ENCODE measurements around the gene CA11.
A peak's percentile ranks its signal among the peaks of the same experiment; 100 is the strongest.
"Not testable (repeated sequence)": the region's sequence is repeated elsewhere in the genome, so short reads cannot be mapped to it uniquely, and the experiment has no call there.

CA11 gene

DNA sequence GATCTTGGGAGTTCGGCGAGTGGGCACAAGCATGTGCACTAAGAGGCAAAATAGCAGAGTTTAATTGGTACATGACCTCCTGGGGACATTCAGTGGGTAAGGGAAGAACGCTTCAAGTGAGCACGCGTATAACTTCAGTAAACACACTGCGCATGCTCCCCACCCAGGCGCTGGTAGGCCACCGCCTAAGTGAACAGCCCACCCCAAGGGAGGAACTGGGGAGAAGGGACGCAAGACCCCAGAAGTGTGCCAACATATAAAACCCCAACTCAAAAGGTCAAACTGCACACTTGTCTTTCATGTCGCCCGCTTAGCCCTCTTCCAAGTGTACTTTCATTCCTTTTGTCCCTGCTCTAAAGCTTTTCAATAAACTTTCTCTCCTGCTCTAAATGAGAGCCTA lies 37.4 kb upstream of the CA11 start:
- no peak for TF ChIP-seq MAX (IDR thresholded peaks at IDR 0.05; ENCODE audit: low read depth, low read length)
- no peak for TF ChIP-seq MYC (IDR thresholded peaks at IDR 0.05; ENCODE audit: low read depth, low read length)
- TF ChIP-seq, protein P1, sequence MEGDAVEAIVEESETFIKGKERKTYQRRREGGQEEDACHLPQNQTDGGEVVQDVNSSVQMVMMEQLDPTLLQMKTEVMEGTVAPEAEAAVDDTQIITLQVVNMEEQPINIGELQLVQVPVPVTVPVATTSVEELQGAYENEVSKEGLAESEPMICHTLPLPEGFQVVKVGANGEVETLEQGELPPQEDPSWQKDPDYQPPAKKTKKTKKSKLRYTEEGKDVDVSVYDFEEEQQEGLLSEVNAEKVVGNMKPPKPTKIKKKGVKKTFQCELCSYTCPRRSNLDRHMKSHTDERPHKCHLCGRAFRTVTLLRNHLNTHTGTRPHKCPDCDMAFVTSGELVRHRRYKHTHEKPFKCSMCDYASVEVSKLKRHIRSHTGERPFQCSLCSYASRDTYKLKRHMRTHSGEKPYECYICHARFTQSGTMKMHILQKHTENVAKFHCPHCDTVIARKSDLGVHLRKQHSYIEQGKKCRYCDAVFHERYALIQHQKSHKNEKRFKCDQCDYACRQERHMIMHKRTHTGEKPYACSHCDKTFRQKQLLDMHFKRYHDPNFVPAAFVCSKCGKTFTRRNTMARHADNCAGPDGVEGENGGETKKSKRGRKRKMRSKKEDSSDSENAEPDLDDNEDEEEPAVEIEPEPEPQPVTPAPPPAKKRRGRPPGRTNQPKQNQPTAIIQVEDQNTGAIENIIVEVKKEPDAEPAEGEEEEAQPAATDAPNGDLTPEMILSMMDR (IDR thresholded peaks at IDR 0.05; ENCODE audit: low read depth, low read length): no peak
- TF ChIP-seq POLR2A (IDR thresholded peaks at IDR 0.05; ENCODE audit: extremely low read depth, insufficient read length): no peak

DNA sequence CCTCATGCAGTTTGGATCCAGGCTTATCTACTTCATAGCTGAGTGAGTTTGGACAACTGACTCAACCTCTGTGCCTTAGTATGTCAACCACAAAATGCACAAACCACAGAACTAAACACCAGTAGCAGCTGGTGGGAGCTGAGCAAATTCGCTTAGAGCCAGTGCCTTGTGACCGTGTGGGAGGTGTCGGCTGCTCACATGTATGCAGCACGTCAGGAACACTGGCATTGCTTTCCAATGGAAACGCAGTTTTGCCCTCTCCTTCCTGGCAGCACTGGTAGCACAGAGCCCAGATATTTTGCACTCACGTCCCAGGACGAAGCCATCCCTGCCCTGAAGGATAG lies 35.1 kb upstream of the CA11 start:
- peak; percentile 96 for DNase-seq (ENCODE audit: low read depth)
- TF ChIP-seq, protein P1 (IDR thresholded peaks at IDR 0.05; ENCODE audit: low read depth, low read length): no peak
- no peak for TF ChIP-seq POLR2A (IDR thresholded peaks at IDR 0.05; ENCODE audit: extremely low read depth, insufficient read length)
- peak; percentile 86 for TF ChIP-seq MYC (IDR thresholded peaks at IDR 0.05; ENCODE audit: low read depth, low read length)
- TF ChIP-seq MAX (IDR thresholded peaks at IDR 0.05; ENCODE audit: low read depth, low read length): peak; percentile 96
- H3K4me3 ChIP-seq (ENCODE audit: low read depth, low read length): no peak overlapping the region

More for the DNA sequence above, 37.4 kb upstream of the CA11 start:
- no peak overlapping the region for H3K4me3 ChIP-seq (ENCODE audit: low read depth, low read length)
- DNase-seq (ENCODE audit: low read depth): no peak

GRCh38 chr19:48680436-48681126 lies 34.6 kb upstream of the CA11 start:
- TF ChIP-seq POLR2A (IDR thresholded peaks at IDR 0.05; ENCODE audit: extremely low read depth, insufficient read length) (no peak), MYC (IDR thresholded peaks at IDR 0.05; ENCODE audit: low read depth, low read length) (no peak), MAX (IDR thresholded peaks at IDR 0.05; ENCODE audit: low read depth, low read length) (no peak)
- TF ChIP-seq, protein P1 (IDR thresholded peaks at IDR 0.05; ENCODE audit: low read depth, low read length): no peak
- H3K4me3 ChIP-seq (ENCODE audit: low read depth, low read length): no peak overlapping the region
- peak; percentile 50 for DNase-seq (ENCODE audit: low read depth)

- not testable (repeated sequence) for DNase-seq (ENCODE audit: low read depth); H3K4me3 ChIP-seq (ENCODE audit: low read depth, low read length)
Observed at GRCh38 chr19:48680006-48680405, 34.0 kb upstream of the CA11 start.

DNA sequence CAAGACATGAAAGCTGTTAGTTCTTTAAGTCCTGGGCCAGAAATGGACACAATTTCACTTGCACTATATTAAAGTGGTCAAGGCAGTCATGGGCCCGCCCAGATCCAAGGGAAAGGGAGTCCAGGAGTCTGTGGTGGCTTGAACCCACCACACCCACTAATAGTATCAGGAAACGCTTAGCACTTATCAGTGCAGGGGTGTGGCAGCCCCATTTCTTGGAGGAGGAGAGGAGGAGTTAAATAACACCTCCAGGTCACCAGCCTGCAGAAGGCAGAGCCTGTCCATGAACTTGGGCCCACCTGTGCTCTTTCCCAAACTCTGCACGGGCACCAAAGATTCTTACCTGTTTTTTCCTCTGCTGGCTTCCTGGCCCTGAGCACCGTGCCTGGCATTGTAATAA lies 32.2 kb upstream of the CA11 start:
- TF ChIP-seq, protein P1 (IDR thresholded peaks at IDR 0.05; ENCODE audit: low read depth, low read length): no peak
- TF ChIP-seq POLR2A (IDR thresholded peaks at IDR 0.05; ENCODE audit: extremely low read depth, insufficient read length) (no peak), MAX (IDR thresholded peaks at IDR 0.05; ENCODE audit: low read depth, low read length) (no peak), MYC (IDR thresholded peaks at IDR 0.05; ENCODE audit: low read depth, low read length) (no peak)
- H3K4me3 ChIP-seq (ENCODE audit: low read depth, low read length): no peak overlapping the region
- no peak for DNase-seq (ENCODE audit: low read depth)

DNA sequence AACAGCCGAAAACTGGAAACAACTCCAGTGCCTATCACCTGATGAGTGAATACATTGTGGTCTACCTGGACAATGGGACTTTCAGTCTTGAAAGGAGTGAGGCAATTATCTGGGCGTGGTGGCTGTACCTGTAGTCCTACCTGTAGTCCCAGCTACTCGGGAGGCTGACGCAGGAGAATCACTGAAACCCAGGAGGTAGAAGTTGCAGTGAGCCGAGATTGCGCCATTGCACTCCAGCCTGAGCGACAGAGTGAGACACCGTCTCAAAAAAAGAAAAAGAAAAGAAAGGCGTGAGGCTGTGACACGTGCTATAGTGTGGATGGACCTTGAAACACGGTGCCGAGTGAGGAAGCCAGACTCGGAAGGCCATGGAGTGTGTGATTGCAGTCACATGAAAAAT lies 30.9 kb upstream of the CA11 start:
- no peak for DNase-seq (ENCODE audit: low read depth)
- no peak for TF ChIP-seq MYC (IDR thresholded peaks at IDR 0.05; ENCODE audit: low read depth, low read length)
- peak; percentile 25; the same call in 1 of the 2 replicates for TF ChIP-seq MAX (IDR thresholded peaks at IDR 0.05; ENCODE audit: low read depth, low read length)
- no peak overlapping the region for H3K4me3 ChIP-seq (ENCODE audit: low read depth, low read length)

DNA sequence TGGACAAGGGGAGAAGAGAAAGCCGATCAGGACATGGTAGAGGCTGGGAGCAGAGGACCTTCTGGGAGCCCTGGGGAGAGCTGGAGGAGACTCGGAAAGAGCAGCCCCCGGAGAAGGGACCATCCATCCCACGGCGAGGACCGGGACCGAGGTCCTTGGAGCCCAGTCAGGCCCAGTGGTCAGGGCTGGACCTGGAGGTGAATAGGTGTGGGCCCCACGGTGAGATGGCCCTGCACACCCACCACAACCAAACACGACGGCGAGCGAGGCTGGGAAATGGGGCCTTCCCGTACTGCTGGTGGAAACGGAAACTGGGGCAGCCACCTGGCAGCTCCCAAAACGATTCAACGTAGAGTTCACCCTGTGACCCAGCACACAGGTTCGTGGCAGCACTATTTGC lies 30.5 kb upstream of the CA11 start:
- no peak for TF ChIP-seq POLR2A (IDR thresholded peaks at IDR 0.05; ENCODE audit: extremely low read depth, insufficient read length)
- H3K4me3 ChIP-seq (ENCODE audit: low read depth, low read length): no peak overlapping the region
- no peak for DNase-seq (ENCODE audit: low read depth)

Measured in NB4 (cell line).